HG03571 (cell line): ENCODE measurements around the gene CA5A.

ENCODE experiments used
- ATAC-seq: cut with Tn5 transposase; IDR thresholded peaks from one replicate; pipeline ENCODE4 v1.9.1; 2021; ENCODE audit not compliant: unreplicated experiment

Gene CA5A

DNA sequence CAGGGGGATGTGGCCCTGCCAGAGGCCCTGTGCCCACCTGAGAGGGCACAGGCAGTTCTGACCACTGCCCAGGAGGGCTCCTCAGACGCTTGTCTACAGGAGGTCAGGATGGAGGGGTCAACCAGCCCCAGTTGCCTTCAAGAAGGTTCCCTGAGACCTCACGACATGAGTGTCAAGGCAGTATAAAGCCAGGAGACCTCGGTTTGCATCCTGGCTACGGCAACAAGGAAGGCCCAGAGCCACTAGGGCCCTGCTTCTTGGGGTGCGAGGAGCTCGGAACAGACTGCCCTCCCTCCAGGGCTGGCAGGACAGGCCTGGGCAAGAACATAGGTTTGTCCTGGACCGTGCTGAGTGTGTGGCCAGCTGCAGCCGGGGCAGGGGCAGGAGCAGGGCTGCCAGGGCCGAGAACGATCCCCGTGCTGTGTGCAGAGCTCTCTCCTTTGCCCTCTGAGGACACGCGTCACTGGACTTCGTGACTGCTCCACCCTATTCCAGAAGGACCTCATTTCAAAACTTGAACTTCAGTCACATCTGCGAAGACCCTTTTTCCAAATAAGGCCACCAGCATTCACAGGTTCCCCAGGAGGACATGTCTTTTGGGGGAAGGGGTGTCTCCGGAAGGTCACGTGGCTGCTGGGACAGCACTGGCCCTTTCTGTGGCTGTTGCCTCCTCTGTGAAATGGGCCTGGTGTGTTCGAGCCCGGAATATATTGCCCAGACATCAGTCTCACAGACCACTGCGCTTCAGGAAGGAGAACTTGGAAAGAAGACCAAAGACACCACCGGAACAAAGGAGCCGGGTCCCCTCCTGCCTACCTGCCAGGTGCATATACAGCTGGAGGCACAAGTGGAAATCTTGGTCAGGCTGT is 94.8 kb downstream of the CA5A start:
- no peak for ATAC-seq

DNA sequence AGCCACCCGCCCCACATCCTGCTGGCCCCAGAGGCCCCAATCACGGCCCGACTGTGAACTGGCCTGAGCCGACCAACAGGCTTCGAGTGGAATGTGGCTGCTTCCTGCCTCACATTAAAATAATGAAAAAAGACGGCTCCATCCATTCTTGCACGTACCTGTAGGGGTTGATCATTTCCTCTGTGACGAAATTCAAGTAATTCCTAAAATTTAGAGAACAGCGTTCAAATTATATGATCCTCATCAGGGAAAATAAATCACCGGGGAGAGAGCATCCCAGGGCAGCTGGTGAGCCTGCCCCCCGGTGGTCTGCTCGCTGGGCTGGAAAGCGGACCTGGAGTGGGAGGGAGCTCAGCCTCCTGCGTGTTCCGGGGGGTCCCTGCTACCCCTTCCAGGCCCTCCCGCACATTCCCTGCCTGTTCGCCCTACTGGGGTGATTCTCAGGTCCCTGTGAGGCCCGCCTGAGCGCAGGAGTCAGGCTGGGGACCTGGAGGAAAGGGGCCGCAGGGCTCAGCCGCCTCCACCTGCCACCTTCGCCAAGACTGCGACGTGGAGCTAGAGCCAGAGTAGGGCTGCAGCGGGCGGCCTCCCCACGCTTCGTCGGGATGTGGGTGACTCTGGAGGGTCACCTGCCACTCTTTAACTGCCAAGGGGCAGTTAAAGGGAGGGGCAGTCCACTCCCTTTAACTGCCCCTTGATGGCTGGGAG is 95.9 kb downstream of the CA5A start:
- ATAC-seq: no peak

DNA sequence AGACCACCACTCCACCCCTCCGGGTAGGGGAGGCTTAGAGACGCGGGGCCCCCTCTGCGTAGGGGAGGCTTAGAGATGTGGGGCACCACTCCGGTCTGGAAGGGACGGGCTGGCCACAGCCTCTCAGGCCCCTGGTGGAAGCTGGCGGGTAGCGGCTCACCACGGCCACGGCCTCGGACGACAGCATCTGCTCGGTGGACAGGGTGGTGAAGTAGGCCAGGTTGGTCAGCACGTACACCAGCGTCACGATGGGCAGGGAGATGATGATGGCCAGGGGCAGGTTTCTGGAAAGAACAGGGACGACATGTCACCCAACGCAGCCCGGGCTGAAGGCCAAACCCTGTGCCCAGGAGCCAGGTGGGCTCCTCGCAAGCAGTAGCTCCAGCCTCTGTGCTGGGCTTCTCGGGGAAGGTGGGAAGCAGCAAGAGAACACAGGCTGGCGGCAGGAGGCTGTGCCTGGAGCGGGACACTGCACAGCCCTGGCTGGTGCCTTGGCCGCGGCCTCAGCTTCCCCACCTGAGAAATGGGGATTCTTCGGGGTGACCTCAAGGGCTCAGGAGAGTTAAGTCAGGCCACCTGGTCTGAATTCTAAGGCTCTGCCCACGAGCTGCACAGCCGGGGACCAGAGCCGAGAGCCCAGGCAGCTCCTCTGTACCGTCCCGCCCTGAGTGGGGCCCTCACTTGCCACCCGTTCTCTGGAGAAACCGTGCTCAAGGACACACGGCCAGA is 96.6 kb downstream of the CA5A start:
- no peak for ATAC-seq

GRCh38 chr16:87838643-87839541 is 97.4 kb downstream of the CA5A start:
- no peak for ATAC-seq
